HG03354 (cell line): ENCODE measurements around the gene TNNC1.

Experiments
- ATAC-seq: cut with Tn5 transposase; IDR thresholded peaks from one replicate; pipeline ENCODE4 v1.9.1; 2021; ENCODE audit warnings: mild to moderate bottlenecking; ENCODE audit not compliant: unreplicated experiment, poor library complexity, severe bottlenecking

Gene TNNC1

GRCh38 chr3:52468336-52468735 is 14.5 kb upstream of the TNNC1 start:
- no peak for ATAC-seq

GRCh38 chr3:52463416-52463815 is 9.6 kb upstream of the TNNC1 start:
- ATAC-seq: no peak

GRCh38 chr3:52461874-52462273 is 8.0 kb upstream of the TNNC1 start:
- no peak for ATAC-seq

- ATAC-seq: no peak
Observed at GRCh38 chr3:52458770-52459545, 5.1 kb upstream of the TNNC1 start.

- no peak for ATAC-seq
Observed at GRCh38 chr3:52458031-52458760, 4.4 kb upstream of the TNNC1 start.

- ATAC-seq: no peak
Observed at GRCh38 chr3:52456800-52457183, 3.0 kb upstream of the TNNC1 start.

- no peak for ATAC-seq
Observed at GRCh38 chr3:52456169-52456799, 2.4 kb upstream of the TNNC1 start.

GRCh38 chr3:52455283-52456168 is 1.7 kb upstream of the TNNC1 start, which contains the start of gene NISCH:
Gene NISCH (plus strand): TSS chr3:52455604. CDS start chr3:52455642, 38 bp downstream.
- ATAC-seq: peak; percentile 87

- ATAC-seq: peak; percentile 3
Observed at GRCh38 chr3:52454938-52455282, 1.1 kb upstream of the TNNC1 start.

GRCh38 chr3:52454250-52454937 is 553 bp upstream of the TNNC1 start:
- ATAC-seq: no peak

- ATAC-seq: no peak
Observed at GRCh38 chr3:52452570-52453221, 1.1 kb downstream of the TNNC1 start.

- no peak for ATAC-seq
Observed at GRCh38 chr3:52452126-52452525, 1.7 kb downstream of the TNNC1 start.

GRCh38 chr3:52451237-52452083 is 2.4 kb downstream of the TNNC1 start:
- ATAC-seq: no peak

- no peak for ATAC-seq
Observed at GRCh38 chr3:52450489-52451236, 3.2 kb downstream of the TNNC1 start.

GRCh38 chr3:52447512-52448355 is 6.1 kb downstream of the TNNC1 start:
- ATAC-seq: no peak
